ENCODE data around the gene KIF1B.

- TF ChIP-seq CTCF (IDR thresholded peaks at IDR 0.05) (no peak), POLR2AphosphoS5 (IDR thresholded peaks at IDR 0.05) (peak; percentile 52 to 83 (median 78))
Observed at GRCh38 chr1:10210841-10211804, 753 bp downstream of the KIF1B start.
